Measurements from ENCODE around the gene ATP5ME. TPM values are rescaled to one million over a fixed set of nuclear protein-coding genes. Genes with fewer than 3 reads are reported as not detected.
"Not testable (repeated sequence)": the region's sequence is repeated elsewhere in the genome, so short reads cannot be mapped to it uniquely, and the experiment has no call there.

Gene ATP5ME
- total RNA-seq, 2 donors from 2014 or later, result 98.4 to 120 TPM

GRCh38 chr4:649293-649625, 24.8 kb downstream of the ATP5ME start:
- Mint-ChIP-seq H3K27ac (no peak overlapping the region), H3K27me3 (peaks cover 13% of the 10 kb centered on the region), H3K4me1 (peaks cover 4% of the 10 kb centered on the region), H3K36me3 (ENCODE audit: low read depth) (peaks cover 4% of the 10 kb centered on the region), H3K4me3 (no peak overlapping the region)
- DNase-seq (no peak), ATAC-seq (no peak)
- H3K9me3 ChIP-seq (ENCODE audit: control insufficient read depth, low read length, poor library complexity, severe bottlenecking), result no peaks in the 10 kb centered on the region

- no peaks in the 10 kb centered on the region for H3K9me3 ChIP-seq (ENCODE audit: control insufficient read depth, low read length, poor library complexity, severe bottlenecking)
- Mint-ChIP-seq H3K4me1 (peaks cover 4% of the 10 kb centered on the region), H3K36me3 (ENCODE audit: low read depth) (peaks cover 4% of the 10 kb centered on the region), H3K27me3 (peaks cover 13% of the 10 kb centered on the region), H3K4me3 (no peak overlapping the region), H3K27ac (no peak overlapping the region)
- ATAC-seq (no peak), DNase-seq (no peak)
Measured at GRCh38 chr4:648579-649292, 25.3 kb downstream of the ATP5ME start.

DNA sequence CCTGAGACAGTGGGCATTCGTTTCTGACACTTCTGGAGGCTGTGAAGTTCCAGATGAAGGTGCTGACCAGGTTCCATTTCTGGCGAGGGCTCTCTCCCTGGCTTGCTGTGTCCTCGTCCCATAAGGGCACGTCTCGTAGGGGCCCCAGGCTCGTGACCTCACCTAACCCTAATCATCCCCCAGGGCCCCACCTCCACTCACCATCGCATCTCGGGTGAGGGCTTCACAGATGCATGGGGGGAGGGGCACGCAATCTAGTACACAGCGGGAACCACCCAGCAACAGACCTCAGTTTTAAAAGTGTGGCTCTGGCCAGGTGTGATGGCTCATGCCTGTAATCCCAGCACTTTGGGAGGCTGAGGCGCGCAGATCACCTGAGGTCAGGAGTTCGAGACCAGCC, 26.6 kb downstream of the ATP5ME start:
- H3K9me3 ChIP-seq (ENCODE audit: control insufficient read depth, low read length, poor library complexity, severe bottlenecking), result no peaks in the 10 kb centered on the region
- H3K27me3 Mint-ChIP-seq, result peaks cover 13% of the 10 kb centered on the region
- H3K4me1 Mint-ChIP-seq, result peaks cover 4% of the 10 kb centered on the region
- ATAC-seq (no peak), DNase-seq (no peak)
- peaks cover 4% of the 10 kb centered on the region for H3K36me3 Mint-ChIP-seq (ENCODE audit: low read depth)
- H3K27ac Mint-ChIP-seq, result no peak overlapping the region
- no peak overlapping the region for H3K4me3 Mint-ChIP-seq

DNA sequence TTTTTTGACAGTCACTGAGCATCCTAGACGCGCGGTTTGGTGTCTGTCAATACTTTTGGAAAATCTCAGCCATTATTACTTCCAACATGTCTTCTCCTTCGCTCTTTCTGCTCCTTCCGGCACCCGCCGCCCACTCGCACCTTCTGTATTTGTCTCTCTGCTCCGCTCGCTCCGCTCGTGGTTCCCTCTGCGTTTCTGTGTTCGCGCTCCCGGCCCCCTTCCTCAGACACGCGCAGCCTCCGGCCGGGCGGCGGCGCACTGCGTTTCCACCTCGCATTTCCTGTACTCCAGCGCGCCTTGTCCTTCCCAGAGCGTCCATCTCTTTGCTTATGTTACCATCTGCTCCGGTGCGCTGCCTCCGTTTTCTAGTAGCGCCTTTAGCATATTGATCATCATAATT, 27.6 kb downstream of the ATP5ME start:
- ATAC-seq, result no peak
- no peaks in the 10 kb centered on the region for H3K9me3 ChIP-seq (ENCODE audit: control insufficient read depth, low read length, poor library complexity, severe bottlenecking)
- H3K27ac Mint-ChIP-seq, result no peak overlapping the region
- H3K4me1 Mint-ChIP-seq, result peaks cover 4% of the 10 kb centered on the region
- DNase-seq, result no peak
- peak overlapping the region; percentile 74 for H3K4me3 Mint-ChIP-seq
- peaks cover 13% of the 10 kb centered on the region for H3K27me3 Mint-ChIP-seq
- H3K36me3 Mint-ChIP-seq (ENCODE audit: low read depth), result peaks cover 4% of the 10 kb centered on the region

DNA sequence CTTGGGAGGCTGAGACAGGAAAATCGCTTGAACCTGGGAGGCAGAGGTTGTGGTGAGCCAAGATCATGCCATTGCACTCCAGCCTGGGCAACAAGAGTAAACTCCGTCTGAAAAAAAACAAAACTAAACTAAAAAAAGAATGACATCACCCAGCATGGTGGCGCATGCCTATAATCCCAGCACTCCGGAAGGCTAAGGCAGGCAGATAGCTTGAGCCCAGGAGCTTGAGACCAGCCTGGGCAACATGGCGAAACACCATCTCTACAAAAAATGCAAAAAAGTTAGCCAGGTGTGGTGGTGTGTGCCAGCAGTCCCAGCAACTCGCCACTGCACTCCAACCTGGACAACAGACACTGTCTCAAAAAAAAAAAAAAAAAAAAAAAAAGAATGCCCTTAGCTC, 31.7 kb downstream of the ATP5ME start:
- H3K4me1 Mint-ChIP-seq; ATAC-seq; H3K4me3 Mint-ChIP-seq; DNase-seq; H3K36me3 Mint-ChIP-seq (ENCODE audit: low read depth); H3K27ac Mint-ChIP-seq; H3K9me3 ChIP-seq (ENCODE audit: control insufficient read depth, low read length, poor library complexity, severe bottlenecking): not testable (repeated sequence)
- H3K27me3 Mint-ChIP-seq, result peaks cover 27% of the 10 kb centered on the region

DNA sequence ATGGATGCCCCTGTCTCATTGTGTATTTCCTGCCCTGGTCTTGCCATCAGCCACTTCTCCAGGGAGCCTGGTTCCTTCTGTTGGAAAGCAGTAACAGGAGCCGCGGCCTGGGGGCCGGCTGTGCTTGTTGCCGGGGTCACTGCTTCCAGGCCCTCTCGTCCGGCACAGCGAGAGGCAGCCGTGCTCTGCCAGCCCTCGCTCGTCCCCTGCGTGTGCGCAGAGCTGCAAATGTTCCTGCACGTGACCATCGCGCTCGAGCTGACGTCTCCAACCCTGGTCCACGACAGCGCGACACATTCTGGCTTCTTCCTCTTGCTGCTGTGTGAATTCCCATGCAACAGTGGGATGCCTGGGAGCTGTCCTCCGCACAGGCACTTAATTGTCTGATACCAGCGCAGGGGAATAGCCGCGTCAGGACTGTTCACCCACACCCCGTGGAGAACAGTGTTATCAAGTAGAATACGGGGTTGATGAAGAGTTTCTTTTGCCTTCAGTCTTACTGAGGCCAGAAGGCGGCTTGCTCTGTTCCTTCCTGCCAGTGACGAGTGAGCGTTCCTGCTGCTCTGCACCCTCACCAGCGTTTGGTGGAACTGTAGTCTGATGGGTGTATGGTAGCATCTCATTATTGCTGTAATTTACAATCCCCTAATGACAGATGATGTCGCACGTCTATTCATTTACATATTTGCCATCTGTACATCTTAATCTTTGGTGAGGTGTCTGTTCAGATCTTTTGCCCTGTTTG, 36.4 kb downstream of the ATP5ME start:
- no peaks in the 10 kb centered on the region for H3K9me3 ChIP-seq (ENCODE audit: control insufficient read depth, low read length, poor library complexity, severe bottlenecking)
- H3K27me3 Mint-ChIP-seq, result peaks cover 14% of the 10 kb centered on the region
- no peak overlapping the region for H3K4me3 Mint-ChIP-seq
- H3K27ac Mint-ChIP-seq, result no peak overlapping the region
- H3K4me1 Mint-ChIP-seq, result no peaks in the 10 kb centered on the region
- no peak for ATAC-seq
- no peaks in the 10 kb centered on the region for H3K36me3 Mint-ChIP-seq (ENCODE audit: low read depth)
- no peak for DNase-seq

DNA sequence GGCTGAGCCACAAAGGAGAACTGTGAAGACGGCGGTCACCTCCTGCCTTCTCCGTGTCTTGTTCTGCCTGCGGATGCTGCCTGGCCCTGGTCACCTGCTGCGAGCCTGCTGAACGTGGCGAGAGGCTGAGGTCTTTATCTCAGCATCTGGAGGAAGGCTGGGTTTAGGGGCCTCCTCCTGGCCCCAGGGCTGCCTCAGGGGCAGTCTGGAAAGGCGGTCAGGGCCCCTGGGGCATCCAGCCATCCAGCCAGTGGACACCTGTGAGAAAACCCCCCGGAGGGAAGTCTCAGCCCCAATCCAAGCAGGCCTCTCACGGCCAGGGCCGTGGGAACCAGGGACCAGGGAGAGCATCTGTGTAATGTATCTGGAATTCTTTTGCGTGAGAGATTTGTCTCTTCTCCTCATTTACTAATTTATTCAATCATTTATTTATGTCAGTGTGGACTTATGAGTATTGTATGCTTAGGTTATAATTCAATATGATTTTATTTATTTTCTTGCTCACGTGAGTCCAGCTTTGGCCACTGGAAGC, 37.4 kb downstream of the ATP5ME start:
- H3K9me3 ChIP-seq (ENCODE audit: control insufficient read depth, low read length, poor library complexity, severe bottlenecking), result no peaks in the 10 kb centered on the region
- Mint-ChIP-seq H3K4me3 (no peak overlapping the region), H3K27me3 (peaks cover 14% of the 10 kb centered on the region), H3K27ac (no peak overlapping the region), H3K36me3 (ENCODE audit: low read depth) (no peaks in the 10 kb centered on the region), H3K4me1 (no peaks in the 10 kb centered on the region)
- no peak for DNase-seq
- ATAC-seq, result no peak

- peaks cover 14% of the 10 kb centered on the region for H3K27me3 Mint-ChIP-seq
- H3K4me3 Mint-ChIP-seq, result no peak overlapping the region
- H3K9me3 ChIP-seq (ENCODE audit: control insufficient read depth, low read length, poor library complexity, severe bottlenecking), result no peaks in the 10 kb centered on the region
- no peak overlapping the region for H3K27ac Mint-ChIP-seq
- no peak for ATAC-seq
- H3K4me1 Mint-ChIP-seq, result no peaks in the 10 kb centered on the region
- no peaks in the 10 kb centered on the region for H3K36me3 Mint-ChIP-seq (ENCODE audit: low read depth)
- no peak for DNase-seq
Measured at GRCh38 chr4:635851-636627, 38.0 kb downstream of the ATP5ME start.

GRCh38 chr4:635066-635835, 38.8 kb downstream of the ATP5ME start:
- H3K27ac Mint-ChIP-seq; H3K9me3 ChIP-seq (ENCODE audit: control insufficient read depth, low read length, poor library complexity, severe bottlenecking); H3K4me1 Mint-ChIP-seq; ATAC-seq; H3K4me3 Mint-ChIP-seq; H3K36me3 Mint-ChIP-seq (ENCODE audit: low read depth); DNase-seq: not testable (repeated sequence)
- H3K27me3 Mint-ChIP-seq, result peaks cover 14% of the 10 kb centered on the region

DNA sequence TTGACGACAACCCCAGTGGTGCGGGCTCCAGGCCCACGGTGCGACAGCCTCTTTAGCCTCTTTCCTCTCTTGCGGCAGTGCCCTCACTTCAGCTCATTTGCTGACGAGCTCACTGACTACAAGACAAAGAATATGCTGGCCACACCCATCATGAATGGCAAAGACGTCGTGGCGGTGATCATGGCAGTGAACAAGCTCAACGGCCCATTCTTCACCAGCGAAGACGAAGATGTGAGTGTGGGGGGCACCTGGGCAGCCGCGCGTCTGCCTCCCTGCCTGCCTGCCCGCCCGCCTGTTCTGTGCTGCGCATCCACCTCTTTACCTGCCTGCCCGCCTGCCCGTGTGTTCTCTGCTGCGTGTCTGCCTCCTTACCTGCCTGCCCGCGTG, 39.5 kb downstream of the ATP5ME start:
- Mint-ChIP-seq H3K27me3 (peaks cover 14% of the 10 kb centered on the region), H3K36me3 (ENCODE audit: low read depth) (no peaks in the 10 kb centered on the region), H3K4me1 (no peaks in the 10 kb centered on the region), H3K4me3 (no peak overlapping the region), H3K27ac (no peak overlapping the region)
- no peak for ATAC-seq
- no peak for DNase-seq
- no peaks in the 10 kb centered on the region for H3K9me3 ChIP-seq (ENCODE audit: control insufficient read depth, low read length, poor library complexity, severe bottlenecking)

DNA sequence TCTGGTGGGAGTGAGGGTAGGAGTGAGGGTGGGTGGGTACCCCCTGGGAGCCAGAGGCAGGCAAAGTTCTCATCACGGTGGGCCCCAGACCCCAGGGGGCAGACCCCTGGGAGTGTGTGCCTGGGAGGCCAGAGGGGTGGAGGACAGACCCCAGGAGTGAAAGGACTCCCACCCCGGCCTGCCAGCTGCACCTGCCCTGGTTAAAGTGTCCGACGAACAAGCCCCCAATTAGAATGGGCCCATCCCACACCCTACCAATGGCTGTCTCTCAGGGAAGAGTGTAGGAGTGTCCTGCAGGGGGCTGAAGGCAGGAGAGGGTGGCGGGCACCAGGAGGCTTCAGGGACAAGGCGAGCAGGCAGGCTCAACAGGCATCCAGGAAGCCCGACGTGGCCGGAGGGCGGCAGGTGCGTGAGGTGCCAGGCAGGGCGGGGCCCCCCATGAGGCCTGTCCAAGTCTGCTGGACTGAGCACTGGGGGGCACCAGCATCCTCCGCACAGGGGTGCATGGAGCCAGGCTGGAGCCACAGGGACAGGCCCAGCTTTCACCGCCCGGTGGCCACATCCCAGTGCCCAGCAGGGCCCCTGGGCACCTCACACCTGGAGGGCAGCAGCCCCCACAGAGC, 40.0 kb downstream of the ATP5ME start:
- DNase-seq (no peak), ATAC-seq (no peak)
- Mint-ChIP-seq H3K4me3 (no peak overlapping the region), H3K27ac (no peak overlapping the region), H3K36me3 (ENCODE audit: low read depth) (no peaks in the 10 kb centered on the region), H3K27me3 (peaks cover 12% of the 10 kb centered on the region), H3K4me1 (no peaks in the 10 kb centered on the region)
- H3K9me3 ChIP-seq (ENCODE audit: control insufficient read depth, low read length, poor library complexity, severe bottlenecking), result no peaks in the 10 kb centered on the region

DNA sequence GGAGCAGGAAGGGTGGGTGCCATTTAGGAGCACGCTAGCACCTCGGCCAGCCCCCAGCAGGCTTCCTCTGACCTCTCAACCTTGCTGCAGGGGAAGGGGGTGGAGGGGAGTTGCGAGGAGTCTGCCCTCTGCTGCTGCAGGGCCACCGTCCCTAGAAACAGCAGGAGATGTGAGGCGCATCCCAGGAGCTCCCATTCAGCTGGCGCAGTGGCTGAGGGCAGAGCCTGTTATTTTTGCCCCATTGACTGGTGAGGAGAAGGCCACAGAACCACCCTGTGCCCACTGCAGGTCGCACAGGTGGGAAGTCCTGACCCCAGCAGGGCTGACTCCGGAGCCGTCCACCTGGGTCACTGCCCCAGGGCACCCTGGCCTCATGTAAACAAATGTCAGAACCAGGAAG, 40.7 kb downstream of the ATP5ME start:
- H3K9me3 ChIP-seq (ENCODE audit: control insufficient read depth, low read length, poor library complexity, severe bottlenecking), result no peaks in the 10 kb centered on the region
- ATAC-seq, result no peak
- peaks cover 6% of the 10 kb centered on the region for H3K27me3 Mint-ChIP-seq

More for the DNA sequence above, 40.7 kb downstream of the ATP5ME start:
- H3K36me3 Mint-ChIP-seq (ENCODE audit: low read depth), result no peaks in the 10 kb centered on the region
- H3K4me1 Mint-ChIP-seq, result no peaks in the 10 kb centered on the region
- no peak for DNase-seq
- H3K4me3 Mint-ChIP-seq, result no peak overlapping the region
- no peak overlapping the region for H3K27ac Mint-ChIP-seq

Data from T-helper 17 cell (primary cell).